Sigmoid colon (tissue), 4 donors: ENCODE measurements around the gene GRB7.

ENCODE experiments used
- CTCF ChIP-seq, 4 experiments: fragments of 450-650 bp in 3 of 4; fragments of 200-600 bp in 1 of 4; IDR thresholded peaks; one replicate each; pipeline ENCODE4 v1.5.1; 2016 to 2019; ENCODE audit warnings: antibody characterized with exemption in 4 of 4, mild to moderate bottlenecking in 3 of 4, moderate library complexity in 2 of 4
- POLR2AphosphoS5 ChIP-seq, 4 donors: sonication (generic); formaldehyde crosslinking; IDR thresholded peaks; one replicate each; pipeline ENCODE4 v1.6.1; 2017; ENCODE audit warnings: antibody characterized with exemption in 4 of 4

DNA sequence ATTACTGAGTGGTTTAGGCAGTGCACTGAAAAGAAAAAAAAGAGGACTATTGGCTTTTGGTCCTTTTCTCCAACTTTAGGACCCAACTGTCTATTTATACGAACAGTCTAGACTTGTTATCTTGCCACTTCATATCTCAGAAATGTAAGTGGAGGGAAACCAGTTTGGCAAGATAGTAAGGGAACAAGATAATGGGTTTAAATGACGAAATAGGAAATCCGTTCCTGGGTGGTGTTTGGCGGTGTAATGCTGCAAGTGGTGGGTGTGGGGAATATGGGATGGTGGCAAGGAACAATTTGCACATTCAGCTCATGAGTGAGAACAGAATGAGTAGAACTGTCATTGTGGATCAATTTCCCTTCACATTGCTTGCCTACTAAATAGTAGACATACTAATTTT lies 44.7 kb downstream of the GRB7 start:
- TF ChIP-seq CTCF (IDR thresholded peaks at IDR 0.05) (no peak), POLR2AphosphoS5 (IDR thresholded peaks at IDR 0.05) (no peak)
